ENCODE results near the gene STOML2. TPM values are rescaled to one million over a fixed set of nuclear protein-coding genes. Genes with fewer than 3 reads are reported as not detected.

Gene STOML2
- total RNA-seq, 4 donors from 2014 or later, result 117 to 168 (median 158) TPM

- no peak for ATAC-seq
Observed at GRCh38 chr9:35076848-35077247, 26.1 kb downstream of the STOML2 start.

GRCh38 chr9:35075358-35075757, 27.6 kb downstream of the STOML2 start:
- Histone ChIP-seq H3K27ac (no peak overlapping the region), H3K9me3 (no peaks in the 10 kb centered on the region), H3K4me3 (no peak overlapping the region), H3K4me1 (peaks cover 18% of the 10 kb centered on the region in 2 donors), H3K36me3 (no peaks in the 10 kb centered on the region), H3K27me3 (no peaks in the 10 kb centered on the region)
- ATAC-seq (no peak), DNase-seq (no peak)
- intact Hi-C loops (cut with DNase I; ENCODE audit: low total_unique reads) (no loop called here), in situ Hi-C loops (cut with MboI; ENCODE audit: low sequenced_read_pairs in 4 of 4) (loop anchor here in 1 of 4 donors (25.0 kb wide), 1 partner anchor 413 kb away; the partner anchor contains the start of genes CCL27 and IL11RA)
- TF ChIP-seq, protein P1, sequence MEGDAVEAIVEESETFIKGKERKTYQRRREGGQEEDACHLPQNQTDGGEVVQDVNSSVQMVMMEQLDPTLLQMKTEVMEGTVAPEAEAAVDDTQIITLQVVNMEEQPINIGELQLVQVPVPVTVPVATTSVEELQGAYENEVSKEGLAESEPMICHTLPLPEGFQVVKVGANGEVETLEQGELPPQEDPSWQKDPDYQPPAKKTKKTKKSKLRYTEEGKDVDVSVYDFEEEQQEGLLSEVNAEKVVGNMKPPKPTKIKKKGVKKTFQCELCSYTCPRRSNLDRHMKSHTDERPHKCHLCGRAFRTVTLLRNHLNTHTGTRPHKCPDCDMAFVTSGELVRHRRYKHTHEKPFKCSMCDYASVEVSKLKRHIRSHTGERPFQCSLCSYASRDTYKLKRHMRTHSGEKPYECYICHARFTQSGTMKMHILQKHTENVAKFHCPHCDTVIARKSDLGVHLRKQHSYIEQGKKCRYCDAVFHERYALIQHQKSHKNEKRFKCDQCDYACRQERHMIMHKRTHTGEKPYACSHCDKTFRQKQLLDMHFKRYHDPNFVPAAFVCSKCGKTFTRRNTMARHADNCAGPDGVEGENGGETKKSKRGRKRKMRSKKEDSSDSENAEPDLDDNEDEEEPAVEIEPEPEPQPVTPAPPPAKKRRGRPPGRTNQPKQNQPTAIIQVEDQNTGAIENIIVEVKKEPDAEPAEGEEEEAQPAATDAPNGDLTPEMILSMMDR (IDR thresholded peaks at IDR 0.05 in 4 of 5, conservative IDR thresholded peaks at IDR 0.05 in 1 of 5), result no peak
- no peak for TF ChIP-seq POLR2A (IDR thresholded peaks at IDR 0.05)

More at GRCh38 chr9:35076848-35077247, 26.1 kb downstream of the STOML2 start:
- no peak for TF ChIP-seq POLR2A (IDR thresholded peaks at IDR 0.05)
- TF ChIP-seq, protein P1 (IDR thresholded peaks at IDR 0.05 in 4 of 5, conservative IDR thresholded peaks at IDR 0.05 in 1 of 5), result no peak
- Histone ChIP-seq H3K9me3 (no peaks in the 10 kb centered on the region), H3K4me3 (no peak overlapping the region), H3K27ac (no peak overlapping the region), H3K27me3 (no peaks in the 10 kb centered on the region), H3K36me3 (no peaks in the 10 kb centered on the region), H3K4me1 (peaks cover 12 to 15% of the 10 kb centered on the region in 2 donors)
- intact Hi-C loops (cut with DNase I; ENCODE audit: low total_unique reads) (no loop called here), in situ Hi-C loops (cut with MboI; ENCODE audit: low sequenced_read_pairs in 4 of 4) (loop anchor here in 1 of 4 donors (25.0 kb wide), 1 partner anchor 415 kb away; the partner anchor contains the start of genes CCL27 and IL11RA)
- no peak for DNase-seq

DNA sequence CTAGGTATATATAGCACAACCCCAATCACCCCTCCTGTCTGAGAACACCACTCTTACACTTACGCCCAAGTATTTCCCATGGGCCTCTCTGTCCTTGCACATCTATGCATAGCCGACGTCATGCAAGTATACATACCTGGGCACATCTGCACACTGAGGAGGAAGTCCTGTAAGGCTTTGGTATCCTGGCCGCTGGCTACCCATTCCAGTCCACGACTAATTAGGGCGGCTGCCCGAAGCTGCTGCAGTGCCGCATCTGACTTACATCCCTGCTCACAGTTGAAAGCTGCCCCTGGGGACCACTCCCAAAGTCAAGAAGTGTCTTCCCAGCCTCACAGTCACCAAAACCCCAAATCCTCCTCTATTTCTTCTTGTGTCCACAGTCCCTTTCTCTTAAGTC, 28.1 kb downstream of the STOML2 start:
- in situ Hi-C loops (cut with MboI; ENCODE audit: low sequenced_read_pairs in 4 of 4) (loop anchor here in 1 of 4 donors (25.0 kb wide), 1 partner anchor 412 kb away; the partner anchor contains the start of genes CCL27 and IL11RA), intact Hi-C loops (cut with DNase I; ENCODE audit: low total_unique reads) (loop anchor here (5.0 kb wide), 1 partner anchor 528 kb away; no protein-coding TSS in a partner anchor)
- no peak overlapping the region for H3K27ac ChIP-seq
- ATAC-seq (no peak), DNase-seq (no peak)
- no peaks in the 10 kb centered on the region for H3K9me3 ChIP-seq
- no peak overlapping the region for H3K4me3 ChIP-seq
- H3K4me1 ChIP-seq, result peaks cover 21 to 23% of the 10 kb centered on the region in 2 donors
- H3K36me3 ChIP-seq, result no peaks in the 10 kb centered on the region
- TF ChIP-seq POLR2A (IDR thresholded peaks at IDR 0.05), result no peak
- TF ChIP-seq, protein P1 (IDR thresholded peaks at IDR 0.05 in 4 of 5, conservative IDR thresholded peaks at IDR 0.05 in 1 of 5), result no peak
- no peaks in the 10 kb centered on the region for H3K27me3 ChIP-seq

- no peak for TF ChIP-seq POLR2A (IDR thresholded peaks at IDR 0.05)
- TF ChIP-seq, protein P1 (IDR thresholded peaks at IDR 0.05 in 4 of 5, conservative IDR thresholded peaks at IDR 0.05 in 1 of 5), result no peak
- Histone ChIP-seq H3K36me3 (no peaks in the 10 kb centered on the region), H3K4me3 (no peak overlapping the region), H3K9me3 (no peaks in the 10 kb centered on the region), H3K27me3 (no peaks in the 10 kb centered on the region), H3K27ac (no peak overlapping the region), H3K4me1 (peaks cover 23 to 28% of the 10 kb centered on the region in 2 donors)
- in situ Hi-C loops (cut with MboI; ENCODE audit: low sequenced_read_pairs in 4 of 4), result no loop called here
- no peak for DNase-seq
- intact Hi-C loops (cut with DNase I; ENCODE audit: low total_unique reads), result loop anchor here (5.0 kb wide), 1 partner anchor 528 kb away; no protein-coding TSS in a partner anchor
- ATAC-seq, result no peak
Observed at GRCh38 chr9:35074141-35074540, 28.8 kb downstream of the STOML2 start.

All from gastrocnemius medialis (tissue), 4 donors.